Ovary (tissue), 9 donors: ENCODE data around the gene TST. TPM values are rescaled to one million over a fixed set of nuclear protein-coding genes. Genes with fewer than 3 reads are reported as not detected.

ENCODE experiments used
- DNase-seq, 5 donors: peaks; one replicate each; pipeline ENCODE4 v3.0.0-alpha.2; 2019 to 2020
- H3K27ac ChIP-seq, 2 donors: fragments of 200-600 bp; one replicate each; pipeline versions ENCODE4 v1.5.1 to v1.8.0; 2019 to 2022
- H3K27me3 ChIP-seq: fragments of 200-600 bp; one replicate; pipeline ENCODE4 v1.8.0; 2022
- H3K36me3 ChIP-seq: fragments of 200-600 bp; sonication (generic); one replicate; pipeline ENCODE4 v1.5.1; 2019
- H3K4me1 ChIP-seq: one replicate; pipeline ENCODE4 v1.8.1; 2013; ENCODE audit warnings: mild to moderate bottlenecking, moderate library complexity; ENCODE audit not compliant: insufficient read depth
- H3K4me3 ChIP-seq: fragments of 200-600 bp; sonication (generic); one replicate; pipeline ENCODE4 v1.5.1; 2017
- H3K9me3 ChIP-seq, 2 donors: fragments of 200-600 bp in 1 of 2; sonication (generic) in 1 of 2; one replicate each; pipeline versions ENCODE4 v1.5.1 to v1.8.1; 2013 to 2019; ENCODE audit warnings: mild to moderate bottlenecking in 1 of 2, moderate library complexity in 1 of 2
- EP300 ChIP-seq: sonication (generic); formaldehyde crosslinking; IDR thresholded peaks from one replicate; pipeline ENCODE4 v1.6.1; 2017; ENCODE audit warnings: antibody characterized with exemption
- POLR2A ChIP-seq: fragments of 450-650 bp; IDR thresholded peaks from one replicate; pipeline ENCODE4 v1.6.1; 2017; ENCODE audit warnings: antibody characterized with exemption, mild to moderate bottlenecking, moderate library complexity
- WGBS, 3 donors: extraction: QIAGEN DNeasy Blood & Tissue Kit in 1 of 3; methylation state at CpG; one replicate each; pipeline versions ENCODE4 v1.1.5 to v1.1.7; 2013 to 2017; 5-methylcytosine and 5-hydroxymethylcytosine counted together
- intact Hi-C, 4 donors: fragments of 100-400 bp; cut with DNase I; formaldehyde crosslinking; loops; one replicate each; pipeline versions ENCODE4 v1.11.0 to v1.15.1; 2022 to 2023
- polyA plus RNA-seq, 2 donors: library from polyadenylated mRNA; stranded (reverse); fragments of 200-250 nt in 1 of 2; fragments of 350-450 nt in 1 of 2; fragmentation: Illumina TruSeq in 1 of 2; extraction: RNeasy Lipid Tissue Mini Kit (QIAGEN cat#74804) in 1 of 2; gene quantifications; one replicate each; pipeline ENCODE4 v1.2.3, GENCODE V29; 2013 to 2014
- total RNA-seq, 7 donors: library from RNA; depleted of rRNA in 2 of 7; stranded (reverse); fragments of >200 nt in 2 of 7; fragmentation: NEBNext Ultra II Directional in 3 of 7; extraction: Animal tissue kit (Norgen Biotek cat#: 25700) in 3 of 7; gene quantifications; one replicate each; pipeline versions ENCODE4 v1.1.0 to v1.2.4, GENCODE V29; 2016 to 2023
- TF ChIP-seq, protein P1 (sequence below), 3 donors: fragments of 450-650 bp in 2 of 3; fragments of 200-600 bp in 1 of 3; IDR thresholded peaks; one replicate each; pipeline versions ENCODE4 v1.5.1 to v1.8.0; 2016 to 2022; ENCODE audit warnings: antibody characterized with exemption in 3 of 3, mild to moderate bottlenecking in 1 of 3
- donor health status: DM: no; HTN: no; CAD: no; lungs with moderate emphysema.
- donor health status: DM: no; HTN: no; CAD: no.
- donor health status: Bipolar disorder and iron deficiency.
- donor health status: DM: yes; HTN: yes; CAD: no.
- donor health status: DM: no; HTN: no; CAD: no.
- donor health status: DM: yes; HTN: yes; CAD: no.

The TST gene
- total and polyA plus RNA-seq, 9 donors = 6.4 to 59.9 (median 42.4) TPM

GRCh38 chr22:37011472-37011871, 7.8 kb downstream of the TST start:
- WGBS, 3 donors = 91 to 99% (median 95%) methylated on average over 3 of the region's 3 CpGs
- no peak overlapping the region for H3K27ac ChIP-seq
- peaks cover 3% of the 10 kb centered on the region for H3K4me1 ChIP-seq
- no peaks in the 10 kb centered on the region for H3K27me3 ChIP-seq
- intact Hi-C loops = no loop called here
- TF ChIP-seq POLR2A (no peak), EP300 (no peak)
- TF ChIP-seq, protein P1, sequence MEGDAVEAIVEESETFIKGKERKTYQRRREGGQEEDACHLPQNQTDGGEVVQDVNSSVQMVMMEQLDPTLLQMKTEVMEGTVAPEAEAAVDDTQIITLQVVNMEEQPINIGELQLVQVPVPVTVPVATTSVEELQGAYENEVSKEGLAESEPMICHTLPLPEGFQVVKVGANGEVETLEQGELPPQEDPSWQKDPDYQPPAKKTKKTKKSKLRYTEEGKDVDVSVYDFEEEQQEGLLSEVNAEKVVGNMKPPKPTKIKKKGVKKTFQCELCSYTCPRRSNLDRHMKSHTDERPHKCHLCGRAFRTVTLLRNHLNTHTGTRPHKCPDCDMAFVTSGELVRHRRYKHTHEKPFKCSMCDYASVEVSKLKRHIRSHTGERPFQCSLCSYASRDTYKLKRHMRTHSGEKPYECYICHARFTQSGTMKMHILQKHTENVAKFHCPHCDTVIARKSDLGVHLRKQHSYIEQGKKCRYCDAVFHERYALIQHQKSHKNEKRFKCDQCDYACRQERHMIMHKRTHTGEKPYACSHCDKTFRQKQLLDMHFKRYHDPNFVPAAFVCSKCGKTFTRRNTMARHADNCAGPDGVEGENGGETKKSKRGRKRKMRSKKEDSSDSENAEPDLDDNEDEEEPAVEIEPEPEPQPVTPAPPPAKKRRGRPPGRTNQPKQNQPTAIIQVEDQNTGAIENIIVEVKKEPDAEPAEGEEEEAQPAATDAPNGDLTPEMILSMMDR (IDR thresholded peaks at IDR 0.05) = no peak
- H3K4me3 ChIP-seq = no peak overlapping the region
- no peaks in the 10 kb centered on the region for H3K36me3 ChIP-seq
- no peaks in the 10 kb centered on the region for H3K9me3 ChIP-seq
- no peak for DNase-seq

DNA sequence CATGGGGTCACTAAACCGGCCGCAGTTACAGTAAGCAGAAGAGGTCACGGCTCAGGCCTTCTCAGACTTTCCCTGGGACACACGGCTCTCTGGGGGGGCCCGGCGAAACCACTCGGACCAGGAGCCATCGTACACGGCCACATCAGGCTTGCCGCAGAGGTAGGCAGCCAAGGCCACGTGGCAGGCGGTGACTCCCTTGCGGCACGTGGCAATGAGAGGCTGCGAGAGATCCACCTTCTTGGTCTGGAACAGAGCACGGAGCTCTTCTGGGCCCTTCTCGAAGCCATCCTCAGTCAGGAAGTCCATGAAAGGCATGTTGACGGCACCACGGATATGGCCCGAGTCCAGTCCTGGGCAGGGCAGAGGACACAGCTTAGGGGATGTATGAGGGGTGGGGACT, 8.3 kb downstream of the TST start:
- no peaks in the 10 kb centered on the region for H3K36me3 ChIP-seq
- no peak overlapping the region for H3K4me3 ChIP-seq
- no peaks in the 10 kb centered on the region for H3K27me3 ChIP-seq
- intact Hi-C loops = no loop called here
- no peak for TF ChIP-seq POLR2A
- TF ChIP-seq, protein P1 (IDR thresholded peaks at IDR 0.05) = no peak
- TF ChIP-seq EP300 = no peak
- H3K9me3 ChIP-seq = no peaks in the 10 kb centered on the region
- H3K4me1 ChIP-seq = peaks cover 3% of the 10 kb centered on the region
- WGBS, 3 donors = 83 to 88% (median 86%) methylated on average over 20 of the region's 20 CpGs
- no peak for DNase-seq
- no peak overlapping the region for H3K27ac ChIP-seq

DNA sequence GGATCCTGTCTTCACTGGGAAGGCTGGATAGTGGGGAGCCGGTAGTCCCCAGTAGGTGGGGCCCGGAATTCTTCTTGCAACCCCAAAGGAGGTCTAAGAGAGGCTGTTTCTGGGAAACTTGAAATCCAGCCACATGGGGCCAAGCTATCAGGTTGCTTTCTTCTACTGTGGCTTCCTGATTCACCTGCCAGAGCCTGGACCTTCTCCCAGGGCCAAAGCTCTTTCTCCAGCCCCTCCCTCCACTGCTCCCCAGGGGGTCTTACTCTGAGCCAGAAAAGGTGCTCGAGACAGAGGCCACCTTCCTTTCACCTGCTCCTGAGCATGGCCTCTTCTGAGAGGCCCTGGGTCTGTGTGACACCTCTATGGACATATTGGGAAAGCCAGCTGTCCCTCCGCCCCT, 9.1 kb downstream of the TST start:
- WGBS, 3 donors = 69 to 78% (median 75%) methylated on average over 4 of the region's 4 CpGs
- H3K9me3 ChIP-seq = no peaks in the 10 kb centered on the region
- TF ChIP-seq, protein P1 (IDR thresholded peaks at IDR 0.05) = no peak
- TF ChIP-seq POLR2A (no peak), EP300 (no peak)
- no peak overlapping the region for H3K27ac ChIP-seq
- intact Hi-C loops = no loop called here
- H3K36me3 ChIP-seq = no peaks in the 10 kb centered on the region
- H3K4me1 ChIP-seq = peaks cover 3% of the 10 kb centered on the region
- H3K4me3 ChIP-seq = no peak overlapping the region
- H3K27me3 ChIP-seq = no peaks in the 10 kb centered on the region
- no peak for DNase-seq

GRCh38 chr22:37009490-37009889, 9.8 kb downstream of the TST start:
- no peaks in the 10 kb centered on the region for H3K9me3 ChIP-seq
- no peak overlapping the region for H3K27ac ChIP-seq
- no peak for TF ChIP-seq POLR2A
- TF ChIP-seq EP300 = no peak
- TF ChIP-seq, protein P1 (IDR thresholded peaks at IDR 0.05) = no peak
- no peaks in the 10 kb centered on the region for H3K4me1 ChIP-seq
- DNase-seq = no peak
- WGBS, 3 donors = 81 to 87% (median 86%) methylated on average over 2 of the region's 2 CpGs
- H3K36me3 ChIP-seq = no peaks in the 10 kb centered on the region
- no peaks in the 10 kb centered on the region for H3K27me3 ChIP-seq
- intact Hi-C loops = no loop called here
- no peak overlapping the region for H3K4me3 ChIP-seq

DNA sequence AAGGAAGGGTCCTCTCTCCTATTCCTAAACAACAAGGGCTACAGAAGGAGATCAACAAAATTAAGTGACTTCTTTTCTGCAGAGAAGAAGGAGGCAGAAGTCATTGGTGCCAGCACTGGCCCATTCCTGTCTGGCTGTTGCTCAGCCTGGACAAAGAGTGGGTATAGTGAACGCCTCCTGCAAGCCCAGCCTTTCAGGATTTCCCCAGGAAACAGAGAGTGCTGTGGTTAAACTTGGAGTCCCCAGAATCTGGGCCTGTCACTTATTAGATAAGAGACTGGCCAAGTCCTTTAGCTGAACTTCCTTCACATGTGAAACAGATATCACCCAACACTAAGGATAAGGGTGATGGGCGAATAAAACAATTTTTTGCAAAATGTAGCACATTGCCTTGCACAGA, 10.9 kb downstream of the TST start:
- Histone ChIP-seq H3K36me3 (no peaks in the 10 kb centered on the region), H3K9me3 (no peaks in the 10 kb centered on the region), H3K4me1 (no peaks in the 10 kb centered on the region), H3K27me3 (no peaks in the 10 kb centered on the region), H3K27ac (no peak overlapping the region), H3K4me3 (no peak overlapping the region)
- 83 to 96% (median 88%) methylated on average over 2 of the region's 2 CpGs for WGBS, 3 donors
- TF ChIP-seq POLR2A (no peak), EP300 (no peak)
- TF ChIP-seq, protein P1 (IDR thresholded peaks at IDR 0.05) = no peak
- DNase-seq = no peak
- intact Hi-C loops = no loop called here
